Ovary (tissue), 9 donors: ENCODE data around the gene C20orf202. TPM values are rescaled to one million over a fixed set of nuclear protein-coding genes. Genes with fewer than 3 reads are reported as not detected.

Source experiments
- DNase-seq, 5 donors: peaks; one replicate each; pipeline ENCODE4 v3.0.0-alpha.2; 2019 to 2020
- H3K27ac ChIP-seq, 2 donors: fragments of 200-600 bp; one replicate each; pipeline versions ENCODE4 v1.5.1 to v1.8.0; 2019 to 2022
- H3K27me3 ChIP-seq: fragments of 200-600 bp; one replicate; pipeline ENCODE4 v1.8.0; 2022
- H3K36me3 ChIP-seq: fragments of 200-600 bp; sonication (generic); one replicate; pipeline ENCODE4 v1.5.1; 2019
- H3K4me1 ChIP-seq: one replicate; pipeline ENCODE4 v1.8.1; 2013; ENCODE audit warnings: mild to moderate bottlenecking, moderate library complexity; ENCODE audit not compliant: insufficient read depth
- H3K4me3 ChIP-seq: fragments of 200-600 bp; sonication (generic); one replicate; pipeline ENCODE4 v1.5.1; 2017
- H3K9me3 ChIP-seq, 2 donors: fragments of 200-600 bp in 1 of 2; sonication (generic) in 1 of 2; one replicate each; pipeline versions ENCODE4 v1.5.1 to v1.8.1; 2013 to 2019; ENCODE audit warnings: mild to moderate bottlenecking in 1 of 2, moderate library complexity in 1 of 2
- EP300 ChIP-seq: sonication (generic); formaldehyde crosslinking; IDR thresholded peaks from one replicate; pipeline ENCODE4 v1.6.1; 2017; ENCODE audit warnings: antibody characterized with exemption
- POLR2A ChIP-seq: fragments of 450-650 bp; IDR thresholded peaks from one replicate; pipeline ENCODE4 v1.6.1; 2017; ENCODE audit warnings: antibody characterized with exemption, mild to moderate bottlenecking, moderate library complexity
- WGBS, 3 donors: extraction: QIAGEN DNeasy Blood & Tissue Kit in 1 of 3; methylation state at CpG; one replicate each; pipeline versions ENCODE4 v1.1.5 to v1.1.7; 2013 to 2017; 5-methylcytosine and 5-hydroxymethylcytosine counted together
- intact Hi-C, 4 donors: fragments of 100-400 bp; cut with DNase I; formaldehyde crosslinking; loops; one replicate each; pipeline versions ENCODE4 v1.11.0 to v1.15.1; 2022 to 2023
- polyA plus RNA-seq, 2 donors: library from polyadenylated mRNA; stranded (reverse); fragments of 200-250 nt in 1 of 2; fragments of 350-450 nt in 1 of 2; fragmentation: Illumina TruSeq in 1 of 2; extraction: RNeasy Lipid Tissue Mini Kit (QIAGEN cat#74804) in 1 of 2; gene quantifications; one replicate each; pipeline ENCODE4 v1.2.3, GENCODE V29; 2013 to 2014
- total RNA-seq, 7 donors: library from RNA; depleted of rRNA in 2 of 7; stranded (reverse); fragments of >200 nt in 2 of 7; fragmentation: NEBNext Ultra II Directional in 3 of 7; extraction: Animal tissue kit (Norgen Biotek cat#: 25700) in 3 of 7; gene quantifications; one replicate each; pipeline versions ENCODE4 v1.1.0 to v1.2.4, GENCODE V29; 2016 to 2023
- TF ChIP-seq, protein P1 (sequence below), 3 donors: fragments of 450-650 bp in 2 of 3; fragments of 200-600 bp in 1 of 3; IDR thresholded peaks; one replicate each; pipeline versions ENCODE4 v1.5.1 to v1.8.0; 2016 to 2022; ENCODE audit warnings: antibody characterized with exemption in 3 of 3, mild to moderate bottlenecking in 1 of 3
- donor health status: DM: no; HTN: no; CAD: no; lungs with moderate emphysema.
- donor health status: DM: no; HTN: no; CAD: no.
- donor health status: Bipolar disorder and iron deficiency.
- donor health status: DM: yes; HTN: yes; CAD: no.
- donor health status: DM: no; HTN: no; CAD: no.
- donor health status: DM: yes; HTN: yes; CAD: no.

The C20orf202 gene
- total and polyA plus RNA-seq, 9 donors: 0.18 to 0.58 (median 0.29) TPM; not detected in 1

DNA sequence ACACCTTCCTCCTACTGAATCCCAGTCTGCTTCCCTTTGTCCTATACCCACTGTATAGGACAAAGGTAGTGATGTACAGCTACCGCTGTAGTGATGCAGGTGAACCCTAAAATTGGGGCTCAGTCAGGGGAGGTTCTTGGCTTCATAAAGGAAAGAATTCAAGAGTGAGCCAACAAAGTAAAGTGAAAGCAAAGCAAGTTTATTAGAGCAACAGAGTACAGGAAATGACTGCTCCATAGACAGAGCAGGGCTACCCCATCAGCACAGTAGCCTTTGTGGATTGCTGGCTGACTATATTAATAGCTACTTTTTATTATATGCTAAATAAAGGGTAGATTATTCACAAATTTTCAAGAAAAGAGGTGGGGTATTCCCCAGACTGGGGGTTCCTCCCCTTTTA, 3.3 kb upstream of the C20orf202 start:
- intact Hi-C loops: loop anchor here in 1 of 4 donors (10.0 kb wide), 1 partner anchor 385 kb away; no protein-coding TSS in a partner anchor
- no peaks in the 10 kb centered on the region for H3K9me3 ChIP-seq
- H3K4me3 ChIP-seq: no peak overlapping the region
- WGBS, 3 donors: 90 to 100% (median 92%) methylated on average over 1 of the region's 1 CpG
- no peaks in the 10 kb centered on the region for H3K4me1 ChIP-seq
- no peaks in the 10 kb centered on the region for H3K27me3 ChIP-seq
- DNase-seq: no peak
- no peaks in the 10 kb centered on the region for H3K36me3 ChIP-seq
- no peak overlapping the region for H3K27ac ChIP-seq
- TF ChIP-seq, protein P1, sequence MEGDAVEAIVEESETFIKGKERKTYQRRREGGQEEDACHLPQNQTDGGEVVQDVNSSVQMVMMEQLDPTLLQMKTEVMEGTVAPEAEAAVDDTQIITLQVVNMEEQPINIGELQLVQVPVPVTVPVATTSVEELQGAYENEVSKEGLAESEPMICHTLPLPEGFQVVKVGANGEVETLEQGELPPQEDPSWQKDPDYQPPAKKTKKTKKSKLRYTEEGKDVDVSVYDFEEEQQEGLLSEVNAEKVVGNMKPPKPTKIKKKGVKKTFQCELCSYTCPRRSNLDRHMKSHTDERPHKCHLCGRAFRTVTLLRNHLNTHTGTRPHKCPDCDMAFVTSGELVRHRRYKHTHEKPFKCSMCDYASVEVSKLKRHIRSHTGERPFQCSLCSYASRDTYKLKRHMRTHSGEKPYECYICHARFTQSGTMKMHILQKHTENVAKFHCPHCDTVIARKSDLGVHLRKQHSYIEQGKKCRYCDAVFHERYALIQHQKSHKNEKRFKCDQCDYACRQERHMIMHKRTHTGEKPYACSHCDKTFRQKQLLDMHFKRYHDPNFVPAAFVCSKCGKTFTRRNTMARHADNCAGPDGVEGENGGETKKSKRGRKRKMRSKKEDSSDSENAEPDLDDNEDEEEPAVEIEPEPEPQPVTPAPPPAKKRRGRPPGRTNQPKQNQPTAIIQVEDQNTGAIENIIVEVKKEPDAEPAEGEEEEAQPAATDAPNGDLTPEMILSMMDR (IDR thresholded peaks at IDR 0.05): no peak
- TF ChIP-seq EP300 (no peak), POLR2A (no peak)

DNA sequence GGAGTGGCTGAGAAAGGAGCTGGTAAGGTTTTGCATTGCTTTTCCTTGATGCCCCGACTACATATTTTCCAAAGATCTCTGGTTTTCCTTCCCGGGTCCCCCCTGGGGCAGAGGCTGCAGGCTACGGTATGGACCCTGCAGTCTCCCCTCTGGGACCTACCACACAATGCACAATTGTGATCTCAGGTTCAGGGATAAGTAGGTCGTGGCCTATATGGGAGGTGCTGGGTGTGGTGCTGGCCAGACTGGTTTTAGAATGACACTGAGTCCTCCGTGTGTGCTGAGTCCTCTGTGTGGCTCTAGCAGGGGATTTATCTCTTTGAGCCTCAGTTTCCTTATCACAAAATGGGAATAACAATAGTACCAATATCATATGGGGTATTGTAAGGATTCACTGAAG, 376 bp downstream of the C20orf202 start:
- Histone ChIP-seq H3K9me3 (no peaks in the 10 kb centered on the region), H3K27ac (no peak overlapping the region), H3K27me3 (no peaks in the 10 kb centered on the region), H3K4me1 (no peaks in the 10 kb centered on the region), H3K4me3 (no peak overlapping the region), H3K36me3 (no peaks in the 10 kb centered on the region)
- TF ChIP-seq POLR2A (no peak), EP300 (no peak)
- TF ChIP-seq, protein P1 (IDR thresholded peaks at IDR 0.05): no peak
- DNase-seq: no peak
- intact Hi-C loops: loop anchor here in 1 of 4 donors (10.0 kb wide), 1 partner anchor 389 kb away; no protein-coding TSS in a partner anchor
- 51 to 56% (median 52%) methylated on average over 5 of the region's 5 CpGs for WGBS, 3 donors

DNA sequence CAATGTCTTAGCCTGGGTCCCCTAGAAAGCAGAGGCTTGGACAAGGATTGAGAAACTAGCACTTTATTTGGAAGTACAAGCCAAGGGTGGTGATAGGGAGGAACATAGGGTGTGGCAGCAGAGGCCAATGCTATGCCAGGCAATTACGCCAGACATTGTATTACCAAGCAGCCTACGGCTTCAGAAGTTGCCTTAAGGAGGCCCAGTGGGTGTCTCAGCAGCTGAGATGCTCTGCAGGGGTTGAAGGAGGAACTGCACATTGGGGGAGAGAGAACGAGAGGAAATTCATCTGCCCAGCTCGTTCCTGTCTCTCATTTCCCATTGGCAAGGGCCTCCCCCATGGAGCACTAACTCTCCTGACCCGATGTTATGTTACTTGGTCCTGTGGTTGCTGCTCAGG, 859 bp downstream of the C20orf202 start:
- H3K27ac ChIP-seq: no peak overlapping the region
- H3K36me3 ChIP-seq: no peaks in the 10 kb centered on the region
- H3K4me3 ChIP-seq: no peak overlapping the region
- 61 to 72% (median 68%) methylated on average over 5 of the region's 5 CpGs for WGBS, 3 donors
- no peaks in the 10 kb centered on the region for H3K27me3 ChIP-seq
- TF ChIP-seq, protein P1 (IDR thresholded peaks at IDR 0.05): no peak
- TF ChIP-seq POLR2A (no peak), EP300 (no peak)
- no peaks in the 10 kb centered on the region for H3K4me1 ChIP-seq
- DNase-seq: no peak
- H3K9me3 ChIP-seq: no peaks in the 10 kb centered on the region
- intact Hi-C loops: loop anchor here in 1 of 4 donors (10.0 kb wide), 1 partner anchor 389 kb away; no protein-coding TSS in a partner anchor

GRCh38 chr20:1204576-1204975, 1.3 kb downstream of the C20orf202 start:
- no peak for DNase-seq
- 82 to 87% (median 83%) methylated on average over 2 of the region's 2 CpGs for WGBS, 3 donors
- intact Hi-C loops: loop anchor here in 1 of 4 donors (10.0 kb wide), 1 partner anchor 390 kb away; no protein-coding TSS in a partner anchor
- Histone ChIP-seq H3K27me3 (no peaks in the 10 kb centered on the region), H3K4me3 (no peak overlapping the region), H3K9me3 (no peaks in the 10 kb centered on the region), H3K27ac (no peak overlapping the region), H3K4me1 (no peaks in the 10 kb centered on the region), H3K36me3 (no peaks in the 10 kb centered on the region)
- TF ChIP-seq POLR2A: no peak
- TF ChIP-seq, protein P1 (IDR thresholded peaks at IDR 0.05): no peak
- no peak for TF ChIP-seq EP300
